MM.1S (cell line): ENCODE results near the gene KCNK17.

ENCODE experiments used
- EZH2 ChIP-seq: fragments of 300-600 bp; sonication (generic); optimal IDR thresholded peaks from 2 replicates; pipeline ENCODE3; 2017; ENCODE audit warnings: low read depth, mild to moderate bottlenecking, antibody characterized with exemption, low read length, mixed read lengths
- EZH2phosphoT487 ChIP-seq: fragments of 300-600 bp; sonication (generic); IDR thresholded peaks from 2 replicates; pipeline ENCODE4 v1.6.1; 2018; ENCODE audit warnings: antibody characterized with exemption, low read length
- TF ChIP-seq, protein P1 (sequence below): fragments of 300-600 bp; sonication (generic); IDR thresholded peaks from 2 replicates; pipeline ENCODE4 v1.5.1; 2016; ENCODE audit warnings: antibody characterized with exemption, low read length, mixed read lengths

DNA sequence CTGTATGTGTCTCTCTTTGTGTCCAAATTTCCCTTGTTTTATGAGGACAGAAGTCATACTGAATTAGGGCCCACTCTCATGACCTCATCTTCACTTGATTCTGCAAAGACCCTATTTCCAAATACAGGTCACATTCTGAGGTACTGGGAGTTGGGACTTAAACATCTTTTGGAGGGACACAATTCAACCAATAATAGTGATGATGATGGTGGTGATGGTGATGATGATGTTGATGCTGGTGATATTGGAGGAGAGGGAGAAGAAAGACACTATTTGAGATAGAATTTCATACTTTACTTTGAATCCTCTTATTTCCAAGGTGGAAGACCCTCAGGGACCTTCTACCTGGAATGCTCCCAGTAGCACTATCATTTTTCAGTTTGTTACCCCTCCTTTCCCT lies 63.7 kb downstream of the KCNK17 start:
- no peak for TF ChIP-seq EZH2
- TF ChIP-seq, protein P1, sequence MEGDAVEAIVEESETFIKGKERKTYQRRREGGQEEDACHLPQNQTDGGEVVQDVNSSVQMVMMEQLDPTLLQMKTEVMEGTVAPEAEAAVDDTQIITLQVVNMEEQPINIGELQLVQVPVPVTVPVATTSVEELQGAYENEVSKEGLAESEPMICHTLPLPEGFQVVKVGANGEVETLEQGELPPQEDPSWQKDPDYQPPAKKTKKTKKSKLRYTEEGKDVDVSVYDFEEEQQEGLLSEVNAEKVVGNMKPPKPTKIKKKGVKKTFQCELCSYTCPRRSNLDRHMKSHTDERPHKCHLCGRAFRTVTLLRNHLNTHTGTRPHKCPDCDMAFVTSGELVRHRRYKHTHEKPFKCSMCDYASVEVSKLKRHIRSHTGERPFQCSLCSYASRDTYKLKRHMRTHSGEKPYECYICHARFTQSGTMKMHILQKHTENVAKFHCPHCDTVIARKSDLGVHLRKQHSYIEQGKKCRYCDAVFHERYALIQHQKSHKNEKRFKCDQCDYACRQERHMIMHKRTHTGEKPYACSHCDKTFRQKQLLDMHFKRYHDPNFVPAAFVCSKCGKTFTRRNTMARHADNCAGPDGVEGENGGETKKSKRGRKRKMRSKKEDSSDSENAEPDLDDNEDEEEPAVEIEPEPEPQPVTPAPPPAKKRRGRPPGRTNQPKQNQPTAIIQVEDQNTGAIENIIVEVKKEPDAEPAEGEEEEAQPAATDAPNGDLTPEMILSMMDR = no peak
- no peak for TF ChIP-seq EZH2phosphoT487
